A673 (cell line): ENCODE measurements around the gene ACKR3. TPM values are rescaled to one million over a fixed set of nuclear protein-coding genes. Genes with fewer than 3 reads are reported as not detected.

ENCODE experiments used
- BruUV-seq: library from RNA; stranded (reverse); fragments of 400-500 nt; replicated peaks from 2 replicates; lab custom pipeline; 2021; lab: Mats Ljungman, UMichigan
- CTCF ChIA-PET: fragments of 300-600 bp; sonication (Branson Sonifier 250); formaldehyde crosslinking; loops from one replicate; lab custom pipeline; 2022; ENCODE audit warnings: antibody characterized with exemption; lab: Charles Lee
- POLR2A ChIA-PET: fragments of 300-600 bp; sonication (Branson Sonifier 250); formaldehyde crosslinking; loops from one replicate; lab custom pipeline; 2022; ENCODE audit warnings: antibody characterized with exemption; ENCODE audit not compliant: low non-redundant PET; lab: Charles Lee
- DNase-seq: peaks from one replicate; pipeline ENCODE4 v3.0.0-alpha.2; 2015; ENCODE audit warnings: low spot score
- H3K27ac ChIP-seq: fragments of 200-600 bp; sonication (generic); 2 replicates; pipeline ENCODE4 v1.5.1; 2016; ENCODE audit warnings: mixed run types, low read depth, mild to moderate bottlenecking, mixed read lengths, antibody characterized with exemption, low read length; ENCODE audit not compliant: poor library complexity, severe bottlenecking
- H3K27me3 ChIP-seq: fragments of 200-600 bp; sonication (generic); replicated peaks from 2 replicates; pipeline ENCODE4 v1.6.1; 2017; ENCODE audit warnings: mixed run types, low read depth, mild to moderate bottlenecking, mixed read lengths, antibody characterized with exemption, low read length; ENCODE audit not compliant: insufficient read depth, poor library complexity
- H3K36me3 ChIP-seq: fragments of 200-600 bp; sonication (generic); 2 replicates; pipeline ENCODE4 v1.6.1; 2016; ENCODE audit warnings: mixed run types, mild to moderate bottlenecking, mixed read lengths, antibody characterized with exemption, low read length; ENCODE audit not compliant: insufficient read depth, poor library complexity, severe bottlenecking
- H3K4me1 ChIP-seq: fragments of 200-600 bp; sonication (generic); 2 replicates; pipeline ENCODE4 v1.6.1; 2017; ENCODE audit warnings: mixed run types, mild to moderate bottlenecking, mixed read lengths, antibody characterized with exemption, low read length; ENCODE audit not compliant: insufficient read depth, poor library complexity, severe bottlenecking
- H3K4me3 ChIP-seq: fragments of 200-600 bp; sonication (generic); 2 replicates; pipeline ENCODE4 v1.5.1; 2016; ENCODE audit warnings: low read depth, mixed run types, mild to moderate bottlenecking, mixed read lengths, low read length; ENCODE audit not compliant: poor library complexity, severe bottlenecking
- H3K9me3 ChIP-seq: fragments of 200-600 bp; sonication (generic); 2 replicates; pipeline ENCODE4 v1.6.1; 2016; ENCODE audit warnings: mixed run types, low read depth, mild to moderate bottlenecking, mixed read lengths, antibody characterized with exemption, low read length; ENCODE audit not compliant: poor library complexity, severe bottlenecking
- CTCF ChIP-seq: fragments of 300-800, 200-600 bp; sonication (generic); conservative IDR thresholded peaks from 2 replicates; pipeline ENCODE4 v1.5.1; 2017; ENCODE audit warnings: low read depth, mild to moderate bottlenecking, antibody characterized with exemption, low read length, moderate library complexity, mixed read lengths
- EZH2 ChIP-seq: fragments of 200-600 bp; sonication (generic); IDR thresholded peaks from 2 replicates; pipeline ENCODE4 v1.6.1; 2017; ENCODE audit warnings: borderline replicate concordance, low read depth, mild to moderate bottlenecking, mixed read lengths, antibody characterized with exemption, low read length; ENCODE audit not compliant: poor library complexity, severe bottlenecking
- intact Hi-C: fragments of 100-400 bp; cut with micrococcal nuclease; formaldehyde crosslinking; loops from one replicate; pipeline ENCODE4 v1.10.0; 2022; ENCODE audit not compliant: unreplicated experiment
- total RNA-seq: library from RNA; stranded (reverse); gene quantifications from 2 replicates; pipeline ENCODE4 v1.2.3, GENCODE V29; 2021

ACKR3 gene
- total RNA-seq, 1 experiment from 2014 or later: 0.52 TPM

GRCh38 chr2:236565212-236565611 is 4.4 kb upstream of the ACKR3 start:
- Histone ChIP-seq H3K9me3 (no peaks in the 10 kb centered on the region), H3K4me1 (peaks cover 23% of the 10 kb centered on the region), H3K27ac (no peak overlapping the region), H3K4me3 (no peak overlapping the region), H3K27me3 (peaks cover 37% of the 10 kb centered on the region), H3K36me3 (no peaks in the 10 kb centered on the region)
- DNase-seq: no peak
- intact Hi-C loops: loop anchor here (5.0 kb wide), 1 partner anchor 53 kb away; no protein-coding TSS in a partner anchor
- no peak for TF ChIP-seq CTCF
- TF ChIP-seq EZH2: no peak
- ChIA-PET CTCF (no interaction called here), POLR2A (no interaction called here)
- no TSS peak for BruUV-seq

GRCh38 chr2:236565879-236566402 is 3.7 kb upstream of the ACKR3 start:
- BruUV-seq: no TSS peak
- TF ChIP-seq CTCF: no peak
- TF ChIP-seq EZH2: no peak
- H3K36me3 ChIP-seq: no peaks in the 10 kb centered on the region
- ChIA-PET POLR2A (no interaction called here), CTCF (no interaction called here)
- DNase-seq: no peak
- intact Hi-C loops: loop anchor here (5.0 kb wide), 1 partner anchor 54 kb away; no protein-coding TSS in a partner anchor
- no peaks in the 10 kb centered on the region for H3K9me3 ChIP-seq
- no peak overlapping the region for H3K27ac ChIP-seq
- peaks cover 30% of the 10 kb centered on the region for H3K4me1 ChIP-seq
- peaks cover 44% of the 10 kb centered on the region for H3K27me3 ChIP-seq
- no peak overlapping the region for H3K4me3 ChIP-seq

- no peak overlapping the region for H3K4me3 ChIP-seq
- CTCF ChIA-PET: no interaction called here
- TF ChIP-seq CTCF: no peak
- no peak for TF ChIP-seq EZH2
- H3K27ac ChIP-seq: no peak overlapping the region
- no TSS peak for BruUV-seq
- no peaks in the 10 kb centered on the region for H3K9me3 ChIP-seq
- no peaks in the 10 kb centered on the region for H3K36me3 ChIP-seq
- DNase-seq: no peak
- intact Hi-C loops: loop anchor here (5.0 kb wide), 1 partner anchor 54 kb away; no protein-coding TSS in a partner anchor
- POLR2A ChIA-PET: no interaction called here
- peaks cover 51% of the 10 kb centered on the region for H3K27me3 ChIP-seq
- peaks cover 34% of the 10 kb centered on the region for H3K4me1 ChIP-seq
These were observed 3.0 kb upstream of the ACKR3 start for GRCh38 chr2:236566596-236566995.
